ENCODE results near the gene FAM168B.

FAM168B gene

GRCh38 chr2:131042148-131042775, 51.0 kb downstream of the FAM168B start:
- DNase-seq (ENCODE audit: insufficient read length, low spot score) (no peak), FAIRE-seq (no peak)

GRCh38 chr2:131041402-131042147, 51.7 kb downstream of the FAM168B start:
- DNase-seq (ENCODE audit: insufficient read length, low spot score) = no peak
- FAIRE-seq = no peak

- no peak for FAIRE-seq
Measured at GRCh38 chr2:131040661-131041401, 52.4 kb downstream of the FAM168B start.

DNA sequence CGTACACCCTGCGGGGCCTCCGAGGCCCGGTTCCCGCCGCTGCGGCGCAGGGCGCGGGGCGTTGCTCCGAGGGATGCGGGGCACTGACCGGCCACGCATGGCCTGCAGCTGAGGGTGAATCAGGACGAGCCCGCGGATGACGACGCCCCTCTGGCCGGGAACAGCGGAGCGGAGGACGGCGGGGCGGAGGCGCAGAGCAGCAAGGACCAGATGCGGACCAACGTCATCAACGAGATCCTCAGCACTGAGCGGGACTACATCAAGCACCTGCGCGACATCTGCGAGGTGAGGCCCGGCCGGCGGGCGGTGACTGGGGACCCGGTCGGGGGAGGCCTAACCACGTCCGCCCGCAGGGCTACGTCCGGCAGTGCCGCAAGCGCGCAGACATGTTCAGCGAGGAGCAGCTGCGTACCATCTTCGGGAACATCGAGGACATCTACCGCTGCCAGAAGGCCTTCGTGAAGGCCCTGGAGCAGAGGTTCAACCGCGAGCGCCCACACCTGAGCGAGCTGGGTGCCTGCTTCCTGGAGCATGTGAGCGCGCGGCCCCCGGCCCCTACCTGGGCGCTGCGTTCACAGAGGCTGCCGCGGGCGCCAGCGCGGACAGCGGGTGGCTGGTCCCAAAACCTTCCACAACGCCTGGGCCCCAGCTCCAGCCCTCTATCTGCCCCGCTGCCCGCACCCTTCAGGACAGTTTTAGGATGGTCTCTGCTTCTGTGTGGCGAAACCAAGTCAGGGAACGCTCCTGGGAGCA, 53.2 kb downstream of the FAM168B start:
- FAIRE-seq = no peak

More at GRCh38 chr2:131040661-131041401, 52.4 kb downstream of the FAM168B start:
- DNase-seq (ENCODE audit: insufficient read length, low spot score) = no peak

DNA sequence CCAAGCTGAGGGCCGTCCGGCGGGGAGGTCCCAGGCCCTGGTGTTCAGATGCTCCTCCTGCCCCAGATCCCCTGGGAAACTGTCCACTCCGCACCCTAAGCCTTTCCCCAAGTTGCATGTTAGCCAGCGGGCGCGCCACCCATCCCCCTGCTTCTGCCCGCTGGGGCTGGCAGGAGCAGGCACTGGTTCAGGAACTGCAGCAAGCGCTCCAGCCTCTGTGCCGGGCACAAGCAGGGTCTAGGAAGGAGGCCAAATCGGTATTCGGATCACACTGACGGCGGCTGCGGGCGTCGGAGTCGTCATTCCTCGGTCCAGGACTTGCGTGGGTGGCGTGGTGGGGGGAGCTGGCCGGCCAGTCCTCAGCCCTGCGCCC, 53.7 kb downstream of the FAM168B start:
- DNase-seq (ENCODE audit: insufficient read length, low spot score) = no peak
- no peak for FAIRE-seq

More for the DNA sequence above, 53.2 kb downstream of the FAM168B start:
- no peak for DNase-seq (ENCODE audit: insufficient read length, low spot score)

DNA sequence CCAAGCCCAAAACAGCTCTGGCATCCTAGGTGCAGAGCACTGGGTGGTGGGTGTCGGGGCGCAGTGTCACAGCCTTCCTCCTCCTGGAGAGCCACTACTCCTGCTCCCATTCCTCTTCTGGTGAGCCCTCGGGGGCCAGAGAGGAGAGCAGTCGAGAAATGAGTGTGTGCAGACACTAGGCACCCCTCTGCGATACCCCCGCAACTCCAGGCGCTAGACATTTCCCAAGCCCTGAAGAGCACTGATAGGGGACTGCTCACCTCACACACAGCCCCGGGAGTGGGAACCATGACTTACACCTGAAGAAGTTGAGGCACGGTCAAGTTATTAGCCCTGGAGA, 54.2 kb downstream of the FAM168B start:
- DNase-seq (ENCODE audit: insufficient read length, low spot score) = no peak

DNA sequence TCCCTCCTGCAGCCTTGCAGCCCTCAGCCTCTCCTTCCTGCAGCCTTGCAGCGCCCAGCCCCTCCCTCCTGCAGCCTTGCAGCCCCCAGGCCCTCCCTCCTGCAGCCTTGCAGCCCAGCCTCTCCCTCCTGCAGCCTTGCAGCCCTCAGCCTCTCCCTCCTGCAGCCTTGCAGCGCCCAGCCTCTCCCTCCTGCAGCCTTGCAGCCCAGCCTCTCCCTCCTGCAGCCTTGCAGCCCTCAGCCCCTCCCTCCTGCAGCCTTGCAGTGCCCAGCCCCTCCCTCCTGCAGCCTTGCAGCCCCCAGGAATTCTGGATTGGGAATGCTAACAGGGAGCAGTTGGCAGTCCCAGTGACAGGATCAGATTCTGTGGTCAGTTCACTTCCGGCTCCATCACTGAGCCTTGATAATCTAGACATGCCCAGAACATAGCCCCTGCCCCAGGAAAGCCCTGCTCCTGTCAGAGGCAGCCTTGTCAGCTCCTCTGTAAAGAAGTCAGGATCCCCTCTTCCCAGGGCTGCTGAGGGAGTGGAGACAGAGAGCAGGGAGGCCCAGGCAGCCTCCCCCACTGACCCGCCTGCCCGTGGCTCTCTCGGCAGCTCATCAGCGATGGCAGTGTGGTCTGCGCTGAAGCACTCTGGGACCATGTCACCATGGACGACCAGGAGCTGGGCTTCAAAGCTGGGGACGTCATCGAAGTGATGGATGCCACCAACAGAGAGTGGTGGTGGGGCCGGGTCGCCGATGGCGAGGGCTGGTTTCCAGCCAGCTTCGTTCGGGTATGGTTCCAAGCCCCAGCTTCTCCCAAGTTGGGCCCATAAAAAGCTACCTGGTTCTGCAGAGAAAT, 54.8 kb downstream of the FAM168B start:
- FAIRE-seq = no peak

More for the DNA sequence above, 54.2 kb downstream of the FAM168B start:
- FAIRE-seq = no peak

GRCh38 chr2:131037398-131038257, 55.6 kb downstream of the FAM168B start:
- DNase-seq (ENCODE audit: insufficient read length, low spot score) = no peak
- no peak for FAIRE-seq

More for the DNA sequence above, 54.8 kb downstream of the FAM168B start:
- no peak for DNase-seq (ENCODE audit: insufficient read length, low spot score)

DNA sequence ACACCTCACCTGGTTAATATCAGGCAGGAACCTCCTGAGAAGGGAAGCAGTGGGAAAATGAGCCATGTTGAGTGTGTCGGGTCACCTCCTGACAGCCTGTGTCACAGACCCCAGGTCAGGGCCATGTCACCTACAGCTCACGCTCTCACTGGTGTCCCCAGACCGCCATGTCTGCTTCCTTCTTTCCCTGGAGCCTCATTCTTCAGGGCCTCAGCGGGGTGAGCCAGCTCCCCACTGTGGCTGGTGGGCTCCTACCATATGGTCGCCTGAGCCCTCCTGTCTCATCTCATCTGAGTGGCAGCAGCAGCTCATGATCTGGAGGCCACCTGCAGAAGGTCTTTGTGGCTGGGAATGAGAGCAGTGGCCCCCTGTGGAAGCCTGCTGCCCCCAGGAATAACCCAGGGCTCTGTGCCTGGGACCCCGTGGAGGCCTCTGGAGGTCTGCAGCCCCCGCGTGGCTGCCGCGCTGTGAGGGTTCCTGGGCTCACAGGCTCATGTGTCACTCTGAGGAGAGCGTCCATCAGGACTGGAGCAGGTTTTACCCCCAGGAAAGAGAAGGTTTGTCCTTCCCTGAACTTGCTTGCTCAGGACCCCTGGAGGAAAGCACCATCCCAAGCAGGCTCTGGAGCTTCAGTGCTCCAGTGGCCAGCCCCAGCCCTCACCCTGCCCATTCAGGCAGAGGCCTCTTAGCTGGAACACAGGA, 56.4 kb downstream of the FAM168B start:
- FAIRE-seq (no peak), DNase-seq (ENCODE audit: insufficient read length, low spot score) (no peak)

- no peak for DNase-seq (ENCODE audit: insufficient read length, low spot score)
- no peak for FAIRE-seq
Measured at GRCh38 chr2:131036269-131036668, 57.0 kb downstream of the FAM168B start.

GRCh38 chr2:131035826-131036231, 57.4 kb downstream of the FAM168B start:
- DNase-seq (ENCODE audit: insufficient read length, low spot score) (no peak), FAIRE-seq (no peak)

DNA sequence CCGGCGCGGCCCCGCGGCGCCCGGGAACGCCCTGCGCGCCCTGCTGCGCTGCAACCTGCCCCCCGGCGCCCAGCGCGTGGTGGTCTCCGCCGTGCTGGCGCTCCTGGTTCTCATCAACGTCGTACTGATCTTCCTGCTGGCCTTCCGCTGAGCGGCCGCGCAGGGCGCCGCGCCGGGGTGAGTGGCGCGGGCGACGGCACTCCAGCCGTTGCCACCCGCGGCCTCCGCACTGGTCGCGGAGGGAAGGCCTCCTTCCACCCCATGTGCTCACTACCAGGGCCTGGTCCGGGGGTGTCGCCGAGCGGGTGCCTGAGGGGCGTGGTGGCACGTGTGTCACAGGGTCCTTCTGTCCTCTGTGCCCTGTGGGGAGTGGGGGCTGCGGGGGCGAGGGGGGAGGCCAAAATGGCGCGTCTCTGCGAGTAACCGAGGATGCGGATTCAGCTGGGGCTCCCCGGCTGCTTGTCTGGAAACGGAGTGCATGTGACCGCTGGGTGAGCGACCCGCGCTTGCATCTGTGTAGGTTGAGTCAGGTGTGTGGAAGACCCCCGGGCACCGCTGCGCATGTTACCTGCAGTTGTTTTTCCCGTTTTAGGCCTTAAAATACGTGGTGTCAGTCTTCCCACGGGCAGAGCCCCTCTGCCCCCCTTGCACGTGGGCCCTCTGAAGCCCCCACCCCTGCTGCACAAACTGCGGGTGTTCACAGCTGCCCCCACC, 58.0 kb downstream of the FAM168B start:
- FAIRE-seq = no peak
- no peak for DNase-seq (ENCODE audit: insufficient read length, low spot score)

DNA sequence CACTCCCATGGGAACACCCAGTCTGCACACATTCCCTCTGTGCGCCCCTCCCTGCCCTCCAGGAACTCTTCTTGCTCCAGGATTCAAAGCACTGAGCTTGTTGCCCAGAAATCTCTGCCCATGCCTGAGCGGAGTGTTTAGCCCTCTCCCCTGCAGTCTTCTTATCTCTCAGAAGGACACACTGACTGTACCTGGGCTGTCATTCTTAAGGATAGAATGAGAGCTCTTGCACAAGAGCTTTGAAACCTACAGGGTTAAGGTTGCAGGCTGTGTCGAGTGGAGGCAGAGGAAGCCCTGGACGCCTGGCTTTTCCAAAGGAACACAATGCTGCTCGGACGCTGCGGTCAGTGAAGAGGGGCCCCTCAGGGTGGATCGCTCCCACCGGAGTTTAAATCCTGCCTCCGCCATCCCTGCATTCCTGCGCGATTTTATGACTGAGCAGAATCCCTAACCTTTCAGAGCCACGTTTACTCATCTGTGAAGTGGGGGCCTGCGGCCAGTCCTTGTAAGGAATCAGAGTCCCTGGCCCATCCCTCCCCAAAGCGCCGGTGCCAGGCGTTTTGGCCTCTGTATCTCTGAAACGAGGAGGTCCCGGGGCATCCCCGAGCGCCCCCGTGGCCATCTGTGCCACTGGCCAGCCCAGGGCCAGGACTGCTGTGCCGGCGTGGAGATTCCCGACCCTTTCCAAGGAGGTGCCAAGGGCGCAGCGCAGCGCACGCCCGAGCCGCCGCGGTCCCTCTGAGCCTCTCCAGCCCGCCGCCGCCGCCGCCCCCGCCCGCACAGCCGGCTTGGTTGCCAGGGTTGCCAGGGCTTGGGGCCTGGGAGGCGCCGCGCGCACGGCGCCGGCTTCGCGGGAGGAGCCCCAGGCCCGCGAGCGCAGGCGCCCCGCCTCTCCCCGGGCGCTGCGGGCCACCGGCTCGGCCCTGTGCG, 58.9 kb downstream of the FAM168B start:
- no peak for DNase-seq (ENCODE audit: insufficient read length, low spot score)
- FAIRE-seq = no peak

GRCh38 chr2:131033786-131034121, 59.5 kb downstream of the FAM168B start:
- DNase-seq (ENCODE audit: insufficient read length, low spot score) = no peak

DNA sequence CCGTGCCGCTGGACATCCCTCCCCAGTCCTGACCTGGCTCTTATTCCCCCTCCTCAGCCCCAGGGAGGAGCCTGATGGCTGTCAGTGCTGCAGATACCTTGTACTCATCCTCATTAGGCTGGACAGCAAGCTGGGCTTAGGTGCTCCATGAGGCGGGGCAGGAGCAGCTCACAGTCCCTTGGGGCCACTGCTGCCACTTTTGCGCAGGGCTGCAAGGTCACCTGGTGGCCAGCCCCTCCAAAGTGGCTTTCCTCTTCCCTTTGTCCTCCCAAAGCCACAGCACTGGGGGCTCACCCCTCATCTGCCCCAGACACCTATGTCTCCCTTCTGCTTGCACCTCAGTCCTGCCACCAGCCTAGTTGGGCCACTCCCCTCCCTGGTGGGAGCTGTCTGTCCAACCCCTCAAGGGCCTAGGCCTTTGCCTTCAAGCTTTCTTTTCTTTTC, 60.8 kb downstream of the FAM168B start:
- no peak for DNase-seq (ENCODE audit: insufficient read length, low spot score)
- no peak for FAIRE-seq

More at GRCh38 chr2:131033786-131034121, 59.5 kb downstream of the FAM168B start:
- FAIRE-seq = no peak

GRCh38 chr2:131031875-131032274, 61.4 kb downstream of the FAM168B start:
- DNase-seq (ENCODE audit: insufficient read length, low spot score) (no peak), FAIRE-seq (no peak)

GRCh38 chr2:131031431-131031841, 61.8 kb downstream of the FAM168B start:
- FAIRE-seq (no peak), DNase-seq (ENCODE audit: insufficient read length, low spot score) (no peak)

Measured in GM19239 (cell line).